Measurements from ENCODE around the gene NPM3.

- TF ChIP-seq CTCF (conservative IDR thresholded peaks at IDR 0.05; ENCODE audit: low read length) (no peak), EZH2phosphoT487 (IDR thresholded peaks at IDR 0.05; ENCODE audit: borderline replicate concordance) (no peak)
Measured at GRCh38 chr10:101761226-101761625, 22.0 kb downstream of the NPM3 start.
